ENCODE data around the gene METTL17. TPM values are rescaled to one million over a fixed set of nuclear protein-coding genes. Genes with fewer than 3 reads are reported as not detected.

The METTL17 gene
- total RNA-seq, 1 experiment from 2014 or later = 49.6 TPM

DNA sequence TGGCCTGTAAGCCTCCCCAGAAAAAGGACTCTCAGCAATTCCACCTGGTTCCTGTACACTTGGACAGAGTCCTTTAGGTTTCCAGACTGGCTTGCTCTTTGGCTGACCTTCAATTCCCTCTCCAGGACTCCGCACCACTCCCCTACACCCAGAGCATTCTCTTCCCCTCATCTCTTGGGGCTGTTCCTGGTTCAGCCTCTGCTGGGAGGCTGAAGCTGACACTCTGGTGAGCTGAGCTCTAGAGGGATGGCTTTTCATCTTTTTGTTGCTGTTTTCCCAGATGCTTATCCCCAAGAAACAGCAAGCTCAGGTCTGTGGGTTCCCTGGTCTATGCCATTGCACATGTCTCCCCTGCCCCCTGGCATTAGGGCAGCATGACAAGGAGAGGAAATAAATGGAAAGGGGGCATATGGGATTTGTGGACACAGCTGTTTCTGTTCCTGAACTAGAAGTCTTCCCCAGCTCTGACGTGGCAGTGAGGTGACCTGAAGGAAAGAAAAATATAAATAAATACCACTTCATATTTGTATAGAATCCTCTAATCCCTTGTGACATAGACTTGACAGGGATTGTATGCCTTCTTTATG lies 53.7 kb downstream of the METTL17 start:
- no peak for DNase-seq (ENCODE audit: low spot score)

DNA sequence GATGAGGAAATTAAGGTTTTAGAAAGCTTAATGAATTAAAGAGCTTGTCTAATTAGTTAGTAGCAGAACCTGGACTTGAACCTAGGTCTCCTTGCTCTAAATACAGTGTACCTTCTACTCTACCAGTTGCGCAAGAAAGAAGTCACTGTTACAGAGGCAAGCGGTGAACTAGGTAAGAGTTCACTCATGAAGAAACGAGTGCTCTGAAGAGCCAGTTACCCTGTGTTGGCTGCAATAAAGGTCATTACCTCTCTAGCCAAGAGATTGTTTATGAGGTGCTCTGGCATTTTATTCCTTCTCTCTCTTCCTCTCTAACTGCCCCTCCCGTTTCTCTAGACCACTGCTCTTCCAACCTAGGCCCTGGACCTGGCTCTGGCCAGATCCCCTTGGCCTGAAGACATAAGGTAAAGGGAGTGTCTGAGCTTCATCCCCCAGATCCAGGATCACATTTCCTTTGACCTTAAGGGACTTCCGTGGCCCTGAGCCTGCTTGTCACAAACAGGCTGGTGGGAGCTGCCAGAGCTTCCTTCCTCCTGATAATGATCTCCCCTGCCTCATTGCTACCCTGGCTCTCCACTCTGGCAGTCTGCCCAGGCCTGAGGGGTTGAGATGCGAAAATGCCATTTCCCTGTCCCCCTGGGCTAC lies 54.3 kb downstream of the METTL17 start:
- DNase-seq (ENCODE audit: low spot score) = no peak

Small RNA genes lying within 50 kb of the gene (small RNA-seq; reads per million reads assigned to genes)
- not detected for gene RN7SL189P

Other genes with a start within 250 kb of the METTL17 start
- not detected in 2 replicates for gene EDDM3A, start 244.1 kb upstream of the METTL17 start, total RNA-seq (2014; rRNA removed; shearing (Covaris generic))
- gene EDDM3B, start 221.6 kb upstream of the METTL17 start, total RNA-seq (2014; rRNA removed; shearing (Covaris generic)) = not detected in 2 replicates
- not detected in 2 replicates for gene RNASE6, start 208.7 kb upstream of the METTL17 start, total RNA-seq (2014; rRNA removed; shearing (Covaris generic))
- 0.37 and 7.7 TPM in 2 replicates for gene RNASE1, start 187.1 kb upstream of the METTL17 start, total RNA-seq (2014; rRNA removed; shearing (Covaris generic))
- not detected in 2 replicates for gene RNASE3, start 98.6 kb upstream of the METTL17 start, total RNA-seq (2014; rRNA removed; shearing (Covaris generic))
- not detected in 2 replicates for gene RNASE2, start 34.5 kb upstream of the METTL17 start, total RNA-seq (2014; rRNA removed; shearing (Covaris generic))
- not detected in 2 replicates for gene SLC39A2, start 9.3 kb downstream of the METTL17 start, total RNA-seq (2014; rRNA removed; shearing (Covaris generic))
- 16.0 and 18.1 TPM in 2 replicates for gene NDRG2, start 35.1 kb downstream of the METTL17 start, total RNA-seq (2014; rRNA removed; shearing (Covaris generic))
- not detected in 2 replicates for gene TPPP2, start 40.2 kb downstream of the METTL17 start, total RNA-seq (2014; rRNA removed; shearing (Covaris generic))
- gene RNASE13, start 44.8 kb downstream of the METTL17 start, total RNA-seq (2014; rRNA removed; shearing (Covaris generic)) = not detected in 2 replicates
- gene RNASE7, start 52.4 kb downstream of the METTL17 start, total RNA-seq (2014; rRNA removed; shearing (Covaris generic)) = not detected in 2 replicates
- not detected in 2 replicates for gene RNASE8, start 67.8 kb downstream of the METTL17 start, total RNA-seq (2014; rRNA removed; shearing (Covaris generic))
- gene ARHGEF40, start 80.3 kb downstream of the METTL17 start, total RNA-seq (2014; rRNA removed; shearing (Covaris generic)) = 18.4 and 20.0 TPM in 2 replicates
- 13.6 and 14.6 TPM in 2 replicates for gene ZNF219, start 108.7 kb downstream of the METTL17 start, total RNA-seq (2014; rRNA removed; shearing (Covaris generic))
- 0.41 TPM in 1 of 2 replicates, not detected in the other for gene TMEM253, start 111.1 kb downstream of the METTL17 start, total RNA-seq (2014; rRNA removed; shearing (Covaris generic))
- gene OR5AU1, start 166.1 kb downstream of the METTL17 start, total RNA-seq (2014; rRNA removed; shearing (Covaris generic)) = not detected in 2 replicates